OCI-LY3 (cell line): Measurements from ENCODE around the gene CPXM2.

Experiments used
- H2AFZ ChIP-seq: fragments of 200-600, 300-600 bp; shearing (Covaris generic); 2 replicates; pipeline ENCODE4 v1.6.0; 2014; ENCODE audit warnings: antibody characterized with exemption, low read depth, low read length
- H3K27ac ChIP-seq: fragments of 200-600, 300-600 bp; sonication (generic); 2 replicates; pipeline ENCODE4 v1.5.1; 2014; ENCODE audit warnings: mild to moderate bottlenecking, low read length, moderate library complexity, mixed read lengths
- H3K27me3 ChIP-seq: fragments of 200-600, 300-600 bp; sonication (generic); 2 replicates; pipeline ENCODE4 v1.6.1; 2014; ENCODE audit warnings: low read depth, low read length, mixed read lengths
- H3K36me3 ChIP-seq: fragments of 200-600, 300-600 bp; sonication (generic); replicated peaks from 2 replicates; pipeline ENCODE3; 2014; ENCODE audit warnings: low read depth, low read length, mixed read lengths
- H3K4me1 ChIP-seq: fragments of 300-600, 200-600 bp; sonication (generic); 2 replicates; pipeline ENCODE4 v1.6.1; 2014; ENCODE audit warnings: low read length, mixed read lengths
- H3K4me2 ChIP-seq: fragments of 200-600, 300-600 bp; sonication (generic); 2 replicates; pipeline ENCODE4 v1.6.1; 2014; ENCODE audit warnings: low read length, mixed read lengths
- H3K4me3 ChIP-seq: fragments of 300-600, 200-600 bp; sonication (generic); 2 replicates; pipeline ENCODE4 v1.5.1; 2014; ENCODE audit warnings: antibody characterized with exemption, mild to moderate bottlenecking, low read length, moderate library complexity
- H3K79me2 ChIP-seq: fragments of 300-600, 200-600 bp; shearing (Covaris generic); 2 replicates; pipeline ENCODE4 v1.6.1; 2014; ENCODE audit warnings: mild to moderate bottlenecking, low read length, mixed read lengths
- H3K9ac ChIP-seq: fragments of 300-600, 200-600 bp; shearing (Covaris generic); 2 replicates; pipeline ENCODE4 v1.6.0; 2014; ENCODE audit warnings: mild to moderate bottlenecking, low read length, moderate library complexity
- H3K9me3 ChIP-seq: fragments of 200-600, 300-600 bp; shearing (Covaris generic); 2 replicates; pipeline ENCODE4 v1.6.1; 2014; ENCODE audit warnings: low read length, mixed read lengths; ENCODE audit not compliant: insufficient read depth
- H4K20me1 ChIP-seq: fragments of 200-600, 300-600 bp; sonication (generic); 2 replicates; pipeline ENCODE4 v1.6.1; 2016; ENCODE audit warnings: low read length, mixed read lengths; ENCODE audit not compliant: insufficient read depth
- EZH2phosphoT487 ChIP-seq: fragments of 200-600 bp; shearing (Covaris generic); IDR thresholded peaks from 2 replicates; pipeline ENCODE4 v1.6.1; 2018; ENCODE audit warnings: antibody characterized with exemption, mixed run types, low read depth
- TF ChIP-seq, protein P1 (sequence below): fragments of 200-600, 300-600 bp; sonication (generic); IDR thresholded peaks from 2 replicates; pipeline ENCODE4 v1.5.1; 2014; ENCODE audit warnings: antibody characterized with exemption, low read length, low read depth

The CPXM2 gene

DNA sequence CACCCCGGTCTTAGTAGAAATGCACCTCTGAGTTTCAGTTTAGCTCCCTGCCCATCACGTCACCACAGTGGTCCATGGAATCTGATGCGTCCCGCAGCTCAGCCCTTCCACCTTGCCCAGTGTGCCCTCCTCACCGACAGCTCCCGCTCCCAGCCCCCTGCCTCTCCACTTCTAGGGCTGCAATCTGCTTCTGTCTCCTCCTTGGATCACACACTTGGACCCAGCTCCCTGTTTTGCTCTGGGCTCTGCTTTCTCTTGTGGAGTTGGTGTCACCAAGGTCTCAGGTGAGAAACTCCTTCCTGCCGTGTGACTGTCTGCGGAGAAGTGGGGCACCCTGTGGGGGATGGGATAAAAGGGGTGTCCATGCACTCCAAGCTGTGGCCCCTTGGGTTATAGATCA is 187.5 kb downstream of the CPXM2 start:
- Histone ChIP-seq H3K9me3 (no peaks in the 10 kb centered on the region), H3K4me1 (no peaks in the 10 kb centered on the region), H2AFZ (no peak overlapping the region), H4K20me1 (no peaks in the 10 kb centered on the region), H3K9ac (no peak overlapping the region), H3K4me3 (no peak overlapping the region), H3K79me2 (no peaks in the 10 kb centered on the region), H3K27me3 (peaks cover 6% of the 10 kb centered on the region; the same call in 1 of the 2 replicates), H3K4me2 (no peak overlapping the region), H3K27ac (no peak overlapping the region), H3K36me3 (no peaks in the 10 kb centered on the region)
- no peak for TF ChIP-seq EZH2phosphoT487
- TF ChIP-seq, protein P1, sequence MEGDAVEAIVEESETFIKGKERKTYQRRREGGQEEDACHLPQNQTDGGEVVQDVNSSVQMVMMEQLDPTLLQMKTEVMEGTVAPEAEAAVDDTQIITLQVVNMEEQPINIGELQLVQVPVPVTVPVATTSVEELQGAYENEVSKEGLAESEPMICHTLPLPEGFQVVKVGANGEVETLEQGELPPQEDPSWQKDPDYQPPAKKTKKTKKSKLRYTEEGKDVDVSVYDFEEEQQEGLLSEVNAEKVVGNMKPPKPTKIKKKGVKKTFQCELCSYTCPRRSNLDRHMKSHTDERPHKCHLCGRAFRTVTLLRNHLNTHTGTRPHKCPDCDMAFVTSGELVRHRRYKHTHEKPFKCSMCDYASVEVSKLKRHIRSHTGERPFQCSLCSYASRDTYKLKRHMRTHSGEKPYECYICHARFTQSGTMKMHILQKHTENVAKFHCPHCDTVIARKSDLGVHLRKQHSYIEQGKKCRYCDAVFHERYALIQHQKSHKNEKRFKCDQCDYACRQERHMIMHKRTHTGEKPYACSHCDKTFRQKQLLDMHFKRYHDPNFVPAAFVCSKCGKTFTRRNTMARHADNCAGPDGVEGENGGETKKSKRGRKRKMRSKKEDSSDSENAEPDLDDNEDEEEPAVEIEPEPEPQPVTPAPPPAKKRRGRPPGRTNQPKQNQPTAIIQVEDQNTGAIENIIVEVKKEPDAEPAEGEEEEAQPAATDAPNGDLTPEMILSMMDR: no peak

DNA sequence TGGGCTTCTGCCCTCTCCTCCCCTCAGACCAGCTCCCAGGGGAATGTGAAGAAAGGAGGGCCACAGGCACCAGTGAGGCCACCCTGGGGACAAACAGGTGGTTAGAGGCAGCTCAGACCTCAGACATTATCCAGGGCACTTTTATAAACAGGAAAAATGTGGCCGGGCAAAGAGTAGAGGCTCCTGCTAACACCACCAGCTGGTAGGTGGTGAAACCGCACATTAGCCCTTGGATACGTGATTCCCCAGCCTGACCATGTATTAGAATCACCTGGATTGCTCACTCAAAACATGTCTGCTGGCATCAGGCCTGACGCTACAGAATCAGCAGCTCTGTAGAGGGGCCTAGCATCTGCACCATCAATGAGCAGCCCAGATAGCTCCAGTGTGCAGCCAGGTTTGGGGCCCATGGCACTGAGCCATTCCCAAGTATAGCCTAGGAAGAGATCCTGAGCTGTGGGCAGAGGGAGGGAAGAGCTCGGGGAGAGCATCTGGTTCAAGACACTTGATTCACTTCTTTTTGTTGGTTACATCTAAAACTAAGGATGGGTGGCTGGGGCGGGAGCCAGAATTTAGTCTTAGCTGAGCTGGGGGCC is 188.3 kb downstream of the CPXM2 start:
- H3K4me3 ChIP-seq: no peak overlapping the region

More for the DNA sequence above, 188.3 kb downstream of the CPXM2 start:
- H3K4me1 ChIP-seq: no peaks in the 10 kb centered on the region
- H3K27ac ChIP-seq: no peak overlapping the region
- H3K79me2 ChIP-seq: no peaks in the 10 kb centered on the region
- H4K20me1 ChIP-seq: no peaks in the 10 kb centered on the region
- no peak for TF ChIP-seq EZH2phosphoT487
- TF ChIP-seq, protein P1: no peak
- no peaks in the 10 kb centered on the region for H3K9me3 ChIP-seq
- peaks cover 6% of the 10 kb centered on the region; the same call in 1 of the 2 replicates for H3K27me3 ChIP-seq
- H2AFZ ChIP-seq: no peak overlapping the region
- H3K36me3 ChIP-seq: no peaks in the 10 kb centered on the region
- no peak overlapping the region for H3K9ac ChIP-seq
- no peak overlapping the region for H3K4me2 ChIP-seq
